Sigmoid colon (tissue), 3 donors: Measurements from ENCODE around the gene MIER3.

ENCODE experiments used
- POLR2A ChIP-seq, 2 donors: fragments of 450-650 bp; IDR thresholded peaks; one replicate each; pipeline ENCODE4 v1.6.1; 2016; ENCODE audit warnings: antibody characterized with exemption in 2 of 2, mild to moderate bottlenecking in 2 of 2, moderate library complexity in 2 of 2
- TF ChIP-seq, protein P1 (sequence below), 4 experiments: fragments of 450-650 bp in 3 of 4; fragments of 200-600 bp in 1 of 4; IDR thresholded peaks; one replicate each; pipeline ENCODE4 v1.5.1; 2016 to 2019; ENCODE audit warnings: antibody characterized with exemption in 4 of 4, mild to moderate bottlenecking in 3 of 4, moderate library complexity in 2 of 4

DNA sequence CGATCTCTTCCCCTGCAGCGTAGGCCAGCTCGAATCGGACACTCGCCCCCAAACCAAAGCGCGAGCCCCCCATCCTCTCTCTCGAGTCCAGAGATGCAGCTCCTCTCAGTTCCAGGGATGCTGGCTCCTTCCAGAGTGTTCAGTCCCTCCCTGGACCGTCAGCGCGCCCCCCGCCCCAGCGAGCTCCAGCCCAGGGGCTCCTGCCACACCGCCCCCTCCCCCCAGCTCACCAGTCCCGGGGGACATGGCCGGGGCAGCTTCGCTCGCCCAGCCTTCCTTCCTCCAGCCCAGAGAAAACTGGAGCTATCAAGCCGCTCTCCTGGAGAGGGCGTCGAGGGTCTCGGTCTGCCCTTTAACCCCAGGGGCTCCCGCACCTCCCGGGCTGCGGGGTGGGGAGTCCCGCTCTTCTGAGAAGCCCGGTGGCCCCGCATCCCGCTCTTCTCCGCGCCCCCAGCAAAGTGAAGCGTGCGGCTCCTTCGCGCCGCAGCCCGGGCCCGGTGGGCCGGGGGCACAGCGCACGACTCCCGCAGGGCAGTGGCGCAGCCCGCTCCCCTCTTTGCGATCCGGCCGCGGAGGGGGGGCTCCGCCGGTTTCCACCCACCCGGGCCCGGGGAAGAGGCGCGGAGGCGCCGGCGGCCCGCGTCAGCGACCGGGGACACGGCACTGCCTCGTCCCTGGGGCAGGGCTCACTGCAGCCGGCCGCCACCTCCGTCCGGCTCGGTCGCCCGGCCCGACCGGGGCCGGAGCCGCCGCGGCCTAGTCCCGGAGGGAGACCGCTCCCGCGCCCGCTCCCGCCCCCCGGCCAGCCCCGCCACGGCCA is 587 bp downstream of the MIER3 start:
- TF ChIP-seq, protein P1, sequence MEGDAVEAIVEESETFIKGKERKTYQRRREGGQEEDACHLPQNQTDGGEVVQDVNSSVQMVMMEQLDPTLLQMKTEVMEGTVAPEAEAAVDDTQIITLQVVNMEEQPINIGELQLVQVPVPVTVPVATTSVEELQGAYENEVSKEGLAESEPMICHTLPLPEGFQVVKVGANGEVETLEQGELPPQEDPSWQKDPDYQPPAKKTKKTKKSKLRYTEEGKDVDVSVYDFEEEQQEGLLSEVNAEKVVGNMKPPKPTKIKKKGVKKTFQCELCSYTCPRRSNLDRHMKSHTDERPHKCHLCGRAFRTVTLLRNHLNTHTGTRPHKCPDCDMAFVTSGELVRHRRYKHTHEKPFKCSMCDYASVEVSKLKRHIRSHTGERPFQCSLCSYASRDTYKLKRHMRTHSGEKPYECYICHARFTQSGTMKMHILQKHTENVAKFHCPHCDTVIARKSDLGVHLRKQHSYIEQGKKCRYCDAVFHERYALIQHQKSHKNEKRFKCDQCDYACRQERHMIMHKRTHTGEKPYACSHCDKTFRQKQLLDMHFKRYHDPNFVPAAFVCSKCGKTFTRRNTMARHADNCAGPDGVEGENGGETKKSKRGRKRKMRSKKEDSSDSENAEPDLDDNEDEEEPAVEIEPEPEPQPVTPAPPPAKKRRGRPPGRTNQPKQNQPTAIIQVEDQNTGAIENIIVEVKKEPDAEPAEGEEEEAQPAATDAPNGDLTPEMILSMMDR (IDR thresholded peaks at IDR 0.05), result no peak
- no peak for TF ChIP-seq POLR2A (IDR thresholded peaks at IDR 0.05)
